Measurements from ENCODE around the gene TAPT1. TPM values are rescaled to one million over a fixed set of nuclear protein-coding genes. Genes with fewer than 3 reads are reported as not detected.
A peak's percentile ranks its signal among the peaks of the same experiment; 100 is the strongest.

Gene TAPT1
- total RNA-seq, 2 donors from 2014 or later = 33.6 to 52.5 TPM

GRCh38 chr4:16227462-16227868 lies 1.2 kb upstream of the TAPT1 start:
- H3K27ac Mint-ChIP-seq = peak overlapping the region; percentile 98 to 99
- DNase-seq (ENCODE audit: low spot score in 2 of 2) (no peak), ATAC-seq (peak in 1 of 2 donors; percentile 8)
- peaks cover 9 to 19% of the 10 kb centered on the region in 2 donors for H3K36me3 Mint-ChIP-seq
- H3K9me3 Mint-ChIP-seq = no peaks in the 10 kb centered on the region

- H3K36me3 Mint-ChIP-seq = peaks cover 9 to 19% of the 10 kb centered on the region in 2 donors
- H3K27ac Mint-ChIP-seq = peak overlapping the region; percentile 98 to 99
- H3K9me3 Mint-ChIP-seq = no peaks in the 10 kb centered on the region
- ATAC-seq = peak; percentile 16 to 53
- peak; percentile 50 to 58 for DNase-seq (ENCODE audit: low spot score in 2 of 2)
These were observed 668 bp upstream of the TAPT1 start for GRCh38 chr4:16226816-16227461.

- ATAC-seq (no peak), DNase-seq (ENCODE audit: low spot score in 2 of 2) (no peak)
- H3K36me3 Mint-ChIP-seq = peaks cover 9 to 19% of the 10 kb centered on the region in 2 donors
- no peaks in the 10 kb centered on the region for H3K9me3 Mint-ChIP-seq
- peak overlapping the region; percentile 86 to 93 for H3K27ac Mint-ChIP-seq
These were observed 956 bp downstream of the TAPT1 start for GRCh38 chr4:16225167-16225862.

- no peaks in the 10 kb centered on the region for H3K9me3 Mint-ChIP-seq
- H3K36me3 Mint-ChIP-seq = peaks cover 9 to 19% of the 10 kb centered on the region in 2 donors
- DNase-seq (ENCODE audit: low spot score in 2 of 2) (no peak), ATAC-seq (no peak)
- H3K27ac Mint-ChIP-seq = peak overlapping the region; percentile 86 to 93
These were observed 1.8 kb downstream of the TAPT1 start for GRCh38 chr4:16224264-16225166.

DNA sequence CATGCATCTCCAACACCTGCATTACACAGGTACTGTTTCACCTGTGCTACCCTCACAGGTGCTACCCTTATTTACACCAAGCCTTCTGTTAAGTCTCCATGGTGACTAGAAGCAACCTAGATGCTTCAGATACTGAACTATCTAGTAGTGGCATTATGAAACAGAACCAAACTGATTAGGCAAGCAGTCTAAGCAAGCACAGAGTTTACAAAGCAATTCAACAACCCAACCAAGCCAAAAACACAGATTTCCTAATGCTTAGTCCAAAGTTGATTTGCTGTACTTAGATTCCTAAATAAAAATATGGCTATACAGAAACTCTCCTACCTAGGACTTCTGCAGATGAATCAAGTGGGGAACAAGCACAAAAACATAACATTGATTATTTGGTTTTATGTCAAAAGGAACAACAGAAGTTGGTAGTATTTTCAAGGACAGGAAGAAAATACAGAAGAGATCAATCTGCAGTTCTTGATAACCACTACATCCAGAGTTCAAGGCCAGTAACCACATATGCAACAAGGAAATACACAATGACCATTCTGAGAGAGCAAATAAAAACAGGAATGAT lies 3.2 kb downstream of the TAPT1 start:
- DNase-seq (ENCODE audit: low spot score in 2 of 2) = no peak
- Mint-ChIP-seq H3K27ac (peak overlapping the region in 1 of 2 donors; percentile 8), H3K36me3 (peaks cover 9 to 19% of the 10 kb centered on the region in 2 donors), H3K9me3 (no peaks in the 10 kb centered on the region)
- no peak for ATAC-seq

- ATAC-seq (no peak), DNase-seq (ENCODE audit: low spot score in 2 of 2) (no peak)
- no peak overlapping the region for H3K27ac Mint-ChIP-seq
- H3K9me3 Mint-ChIP-seq = no peaks in the 10 kb centered on the region
- peaks cover 8 to 12% of the 10 kb centered on the region in 2 donors for H3K36me3 Mint-ChIP-seq
These were observed 7.3 kb downstream of the TAPT1 start for GRCh38 chr4:16218950-16219349.

DNA sequence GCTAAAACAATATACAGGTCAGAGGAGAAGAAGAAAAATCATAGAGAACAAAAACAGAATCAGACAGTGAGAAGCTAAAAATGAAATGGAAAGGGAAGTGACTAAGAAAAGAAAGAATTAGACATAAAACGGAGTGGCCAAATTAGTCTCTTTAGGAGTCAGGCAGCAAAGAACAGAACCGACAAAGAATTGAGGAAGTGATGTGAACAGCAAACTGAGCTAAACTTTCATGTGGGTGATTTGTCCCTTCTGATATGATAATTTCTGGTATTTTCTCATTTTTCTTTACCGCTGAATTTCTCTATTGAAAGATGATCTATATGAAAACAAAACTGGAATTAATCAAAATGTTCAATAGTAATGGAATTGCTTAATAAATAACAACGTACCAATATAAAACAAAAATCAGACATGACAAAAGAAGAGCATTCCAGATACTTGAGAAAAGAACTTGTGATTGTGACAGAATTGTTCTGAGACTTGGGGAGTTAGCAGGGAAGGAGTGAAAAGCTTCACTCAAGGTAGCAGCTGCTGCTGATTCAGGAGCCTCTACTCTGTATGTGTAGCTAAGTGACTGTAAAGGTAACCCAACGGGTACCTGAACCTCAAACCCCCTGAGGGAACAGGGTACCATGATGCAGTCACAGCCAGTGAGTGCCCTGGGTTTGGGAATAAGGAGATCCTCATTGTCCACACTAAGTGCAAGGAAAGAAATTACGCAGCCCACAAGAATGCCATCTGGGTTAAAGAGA lies 8.8 kb downstream of the TAPT1 start:
- H3K36me3 Mint-ChIP-seq = peaks cover 5 to 20% of the 10 kb centered on the region in 2 donors
- H3K27ac Mint-ChIP-seq = peak overlapping the region; percentile 70
- ATAC-seq (peak; percentile 87 to 90), DNase-seq (ENCODE audit: low spot score in 2 of 2) (no peak)
- H3K9me3 Mint-ChIP-seq = no peaks in the 10 kb centered on the region

- ATAC-seq = no peak
- Mint-ChIP-seq H3K36me3 (peaks cover 5 to 28% of the 10 kb centered on the region in 2 donors), H3K9me3 (no peaks in the 10 kb centered on the region), H3K27ac (peak overlapping the region in 1 of 2 donors; percentile 17)
- DNase-seq (ENCODE audit: low spot score in 2 of 2) = no peak
These were observed 13.2 kb downstream of the TAPT1 start for GRCh38 chr4:16213121-16213520.

DNA sequence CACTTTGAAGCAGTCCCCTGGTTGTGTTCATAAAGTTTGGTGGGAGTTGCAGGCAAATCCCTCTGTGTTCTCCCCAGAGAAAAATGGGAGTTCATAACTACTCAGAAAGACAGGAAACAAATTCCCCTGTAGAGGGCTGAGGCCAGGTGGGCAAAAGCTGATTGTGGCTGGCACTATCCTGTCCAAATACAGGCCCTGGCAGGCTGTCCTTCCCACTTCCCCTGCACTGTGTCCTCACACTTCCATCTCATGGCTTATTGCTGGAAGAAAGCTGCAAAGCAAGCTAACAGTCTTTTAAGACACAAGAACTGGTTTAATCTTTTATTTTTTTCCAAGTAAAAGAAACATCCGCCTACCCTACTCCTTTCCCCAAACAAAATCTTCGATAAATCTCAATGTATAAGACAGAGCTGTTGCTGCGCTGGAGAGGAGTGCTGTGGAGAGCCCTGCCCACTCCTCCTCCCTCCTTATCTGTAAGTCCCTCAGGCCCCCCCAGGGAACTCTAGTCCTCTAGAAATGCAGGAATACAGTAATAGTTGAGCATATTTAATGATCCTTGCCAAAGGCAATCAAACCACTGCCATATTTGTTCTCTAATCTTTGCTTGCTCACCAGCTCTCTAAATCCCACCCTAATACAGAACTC lies 14.0 kb downstream of the TAPT1 start:
- no peak for DNase-seq (ENCODE audit: low spot score in 2 of 2)
- peaks cover 5 to 28% of the 10 kb centered on the region in 2 donors for H3K36me3 Mint-ChIP-seq
- no peak for ATAC-seq
- H3K9me3 Mint-ChIP-seq = no peaks in the 10 kb centered on the region
- no peak overlapping the region for H3K27ac Mint-ChIP-seq

DNA sequence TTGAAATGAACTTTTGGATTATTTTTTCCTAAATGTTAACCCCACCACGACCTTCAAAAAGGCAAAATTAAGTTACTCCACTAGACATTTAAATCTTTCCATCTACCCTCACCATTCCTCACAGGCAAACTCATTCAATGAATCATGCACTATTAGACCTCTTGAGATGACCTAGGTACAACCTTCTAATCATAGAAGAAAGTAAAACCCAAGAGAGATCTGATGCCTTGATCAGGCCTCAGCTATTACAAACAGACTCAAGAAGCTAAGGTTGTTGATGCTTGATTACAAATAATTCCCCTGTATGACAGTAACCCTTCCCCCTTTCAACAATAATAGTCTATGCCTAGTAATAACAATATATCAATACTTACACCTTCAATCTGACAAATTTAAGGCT lies 18.9 kb downstream of the TAPT1 start:
- Mint-ChIP-seq H3K9me3 (no peaks in the 10 kb centered on the region), H3K27ac (no peak overlapping the region), H3K36me3 (peaks cover 0 to 7% of the 10 kb centered on the region in 2 donors)
- no peak for DNase-seq (ENCODE audit: low spot score in 2 of 2)
- ATAC-seq = peak; percentile 9 to 61

GRCh38 chr4:16206848-16207247 lies 19.4 kb downstream of the TAPT1 start:
- peak overlapping the region in 1 of 2 donors; percentile 57 for H3K27ac Mint-ChIP-seq
- H3K36me3 Mint-ChIP-seq = peaks cover 0 to 6% of the 10 kb centered on the region in 2 donors
- no peaks in the 10 kb centered on the region for H3K9me3 Mint-ChIP-seq
- peak; percentile 52 to 56 for ATAC-seq
- no peak for DNase-seq (ENCODE audit: low spot score in 2 of 2)

DNA sequence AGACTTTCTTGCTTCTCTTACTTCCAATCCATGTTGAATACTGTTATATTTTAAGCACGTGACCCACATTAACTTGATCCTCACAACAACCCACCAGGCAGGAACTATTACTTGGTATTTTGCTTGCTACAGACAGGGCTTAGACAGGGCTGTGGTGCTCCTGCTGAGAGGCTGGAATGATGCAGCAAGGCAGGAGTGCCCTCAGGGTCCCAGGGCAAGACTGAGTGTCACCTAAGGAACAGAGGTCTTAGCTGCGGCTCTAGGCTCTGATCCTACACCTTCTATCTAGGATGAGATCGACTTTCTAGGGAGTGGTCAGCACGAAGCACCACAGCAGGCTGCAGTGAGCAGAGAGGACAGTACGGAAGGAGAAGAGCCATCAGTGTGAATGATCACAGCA lies 20.0 kb downstream of the TAPT1 start:
- no peak for ATAC-seq
- DNase-seq (ENCODE audit: low spot score in 2 of 2) = no peak
- peak overlapping the region in 1 of 2 donors; percentile 57 for H3K27ac Mint-ChIP-seq
- H3K9me3 Mint-ChIP-seq = no peaks in the 10 kb centered on the region
- H3K36me3 Mint-ChIP-seq = peaks cover 0 to 6% of the 10 kb centered on the region in 2 donors

GRCh38 chr4:16205298-16206164 lies 20.7 kb downstream of the TAPT1 start:
- Mint-ChIP-seq H3K36me3 (peaks cover 0 to 3% of the 10 kb centered on the region in 2 donors), H3K9me3 (no peaks in the 10 kb centered on the region), H3K27ac (peak overlapping the region; percentile 22 to 81)
- DNase-seq (ENCODE audit: low spot score in 2 of 2) (no peak), ATAC-seq (peak in 1 of 2 donors; percentile 65)

DNA sequence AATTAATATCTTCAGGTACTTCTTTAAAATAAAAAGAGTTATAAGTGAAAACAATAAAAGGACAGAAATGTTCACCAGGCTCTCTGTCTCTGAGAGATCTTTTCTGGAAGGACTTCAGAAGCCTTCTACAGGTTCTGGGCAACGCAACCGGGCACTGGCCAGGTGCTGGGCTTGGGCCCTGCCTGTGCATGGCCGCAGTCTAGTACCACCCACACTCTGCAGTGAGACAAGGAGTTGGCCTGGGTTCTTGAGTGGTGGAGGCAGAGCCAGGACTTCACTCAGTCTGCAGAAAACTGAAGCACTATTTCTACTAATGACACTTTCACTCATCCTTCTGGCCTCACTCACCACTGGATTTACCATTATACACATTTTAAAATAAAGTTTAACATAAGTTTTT lies 21.8 kb downstream of the TAPT1 start:
- no peak overlapping the region for H3K27ac Mint-ChIP-seq
- DNase-seq (ENCODE audit: low spot score in 2 of 2) (no peak), ATAC-seq (no peak)
- no peaks in the 10 kb centered on the region for H3K9me3 Mint-ChIP-seq
- H3K36me3 Mint-ChIP-seq = no peaks in the 10 kb centered on the region

DNA sequence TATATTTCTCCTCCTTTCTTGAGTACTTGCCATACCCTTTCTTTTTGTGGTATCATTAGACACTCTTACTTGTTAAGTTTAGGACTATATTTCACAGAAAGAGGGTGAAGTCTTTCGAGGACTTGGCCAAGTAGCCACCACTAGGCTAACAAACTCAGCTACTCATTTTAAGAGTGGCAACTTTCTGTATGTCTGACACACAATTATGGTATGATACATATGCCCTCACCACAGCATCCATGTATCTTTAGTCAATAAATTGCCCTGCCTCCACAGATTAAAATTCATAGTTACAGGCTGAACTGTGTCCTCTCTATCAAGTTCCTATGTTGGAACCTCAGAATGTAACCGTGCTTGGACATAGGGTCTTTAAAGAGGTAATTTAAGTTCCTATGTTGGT lies 23.2 kb downstream of the TAPT1 start:
- ATAC-seq (peak; percentile 26 to 55), DNase-seq (ENCODE audit: low spot score in 2 of 2) (no peak)
- Mint-ChIP-seq H3K36me3 (no peaks in the 10 kb centered on the region), H3K9me3 (no peaks in the 10 kb centered on the region), H3K27ac (no peak overlapping the region)

Data from activated naive CD4-positive, alpha-beta T cell treated with anti-CD3 and anti-CD28 coated beads, Interleukin-2, amount 50 U/mL, for 72 hours (primary cell).